Activated naive CD4-positive, alpha-beta T cell (primary cell): Measurements from ENCODE around the gene PRKAB2.
"Not testable (repeated sequence)": the region's sequence is repeated elsewhere in the genome, so short reads cannot be mapped to it uniquely, and the experiment has no call there.

Experiments used
- DNase-seq, 4 experiments: peaks; one replicate each; lab custom pipeline; 2025; lab: John Stamatoyannopoulos, UW

The PRKAB2 gene

GRCh38 chr1:147171399-147172167 is 687 bp downstream of the PRKAB2 start:
- DNase-seq: peak in 1 of 4 experiments; percentile 42

- no peak for DNase-seq
Measured at GRCh38 chr1:147169840-147170674, 2.2 kb downstream of the PRKAB2 start.

DNA sequence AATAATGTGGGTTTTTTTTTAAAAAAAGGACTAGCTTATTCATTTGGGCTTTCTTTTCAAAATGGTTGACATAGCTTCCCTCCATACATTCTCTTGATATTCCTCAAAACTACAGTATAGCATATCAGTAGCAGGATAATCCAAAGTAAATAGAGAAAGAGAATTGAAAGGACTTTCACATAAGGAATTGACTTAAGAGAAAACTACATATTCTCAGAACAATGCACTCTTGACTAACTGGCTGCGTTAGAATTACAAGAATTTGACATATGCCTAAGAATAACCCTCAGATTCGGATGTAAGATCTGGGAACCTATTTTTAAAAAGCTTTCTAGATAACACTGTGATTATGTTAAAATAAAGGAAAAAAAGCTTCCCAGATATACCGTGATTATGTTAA is 3.1 kb downstream of the PRKAB2 start:
- DNase-seq: no peak

GRCh38 chr1:147168626-147169058 is 3.6 kb downstream of the PRKAB2 start:
- no peak for DNase-seq

- no peak for DNase-seq
Measured at GRCh38 chr1:147167365-147167764, 4.9 kb downstream of the PRKAB2 start.

GRCh38 chr1:147163019-147163418 is 9.3 kb downstream of the PRKAB2 start:
- DNase-seq: no peak

DNA sequence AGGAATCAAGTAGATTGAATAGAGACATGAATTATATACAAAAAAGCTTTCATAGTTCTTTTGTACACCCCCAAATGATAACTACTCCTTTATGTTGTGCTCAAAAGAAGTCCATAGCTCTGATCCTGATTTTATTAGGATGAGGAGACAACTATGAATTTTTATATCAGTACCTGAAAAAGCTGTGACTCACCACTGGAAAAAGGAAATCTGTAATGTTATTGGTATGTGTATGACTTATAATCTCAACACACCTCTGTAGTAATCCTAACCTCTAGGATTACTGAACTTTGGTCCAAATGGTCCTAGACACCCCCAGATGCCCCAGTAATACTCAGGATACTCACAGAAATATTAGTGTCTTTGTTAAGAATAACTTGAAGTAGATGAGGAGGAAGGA is 10.2 kb downstream of the PRKAB2 start:
- no peak for DNase-seq

- DNase-seq: not testable (repeated sequence)
Measured at GRCh38 chr1:147157116-147157515, 15.2 kb downstream of the PRKAB2 start.

GRCh38 chr1:147156642-147157041 is 15.6 kb downstream of the PRKAB2 start:
- DNase-seq: no peak

- no peak for DNase-seq
Measured at GRCh38 chr1:147152772-147153171, 19.5 kb downstream of the PRKAB2 start.

DNA sequence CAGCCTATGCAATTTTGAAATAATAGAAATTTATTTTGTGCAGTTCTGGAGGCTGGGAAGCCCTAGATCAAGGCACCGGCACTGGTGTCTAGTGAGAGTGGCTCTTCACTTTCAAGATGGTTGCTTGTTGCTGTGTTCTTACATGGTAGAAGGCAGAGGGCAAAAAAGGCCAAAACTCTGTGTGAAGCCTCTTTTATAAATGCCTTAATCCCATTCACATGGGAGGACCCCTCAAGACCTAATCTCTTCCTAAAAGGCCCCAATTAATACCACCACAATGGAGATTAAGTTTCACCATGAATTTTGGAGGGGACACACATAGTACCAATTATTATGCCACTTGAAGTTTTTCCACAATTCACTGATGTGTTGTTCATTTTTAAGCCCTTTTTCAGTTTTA is 21.0 kb downstream of the PRKAB2 start:
- no peak for DNase-seq

GRCh38 chr1:147142886-147143285 is 29.4 kb downstream of the PRKAB2 start:
- no peak for DNase-seq

DNA sequence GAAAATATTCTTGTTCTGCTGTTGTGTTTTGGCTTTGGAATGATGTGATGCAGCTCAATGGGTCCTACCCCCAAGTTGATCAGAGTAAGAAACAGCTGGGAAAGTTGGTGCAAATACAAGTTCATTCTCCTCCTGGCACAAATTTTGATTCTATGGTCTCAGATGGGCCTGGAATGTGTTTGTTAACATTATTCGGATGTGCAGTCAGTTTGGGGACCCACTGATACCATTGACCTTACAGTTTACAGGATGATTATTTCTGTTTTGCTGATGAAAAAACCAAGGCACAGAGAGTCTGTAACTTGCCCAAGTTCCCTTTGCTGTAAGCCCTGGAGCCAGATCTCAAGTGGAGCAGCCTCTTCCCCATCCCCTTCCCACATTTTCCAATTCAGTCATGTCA is 41.5 kb downstream of the PRKAB2 start:
- DNase-seq: not testable (repeated sequence)

GRCh38 chr1:147129116-147129873 is 43.0 kb downstream of the PRKAB2 start:
- no peak for DNase-seq

DNA sequence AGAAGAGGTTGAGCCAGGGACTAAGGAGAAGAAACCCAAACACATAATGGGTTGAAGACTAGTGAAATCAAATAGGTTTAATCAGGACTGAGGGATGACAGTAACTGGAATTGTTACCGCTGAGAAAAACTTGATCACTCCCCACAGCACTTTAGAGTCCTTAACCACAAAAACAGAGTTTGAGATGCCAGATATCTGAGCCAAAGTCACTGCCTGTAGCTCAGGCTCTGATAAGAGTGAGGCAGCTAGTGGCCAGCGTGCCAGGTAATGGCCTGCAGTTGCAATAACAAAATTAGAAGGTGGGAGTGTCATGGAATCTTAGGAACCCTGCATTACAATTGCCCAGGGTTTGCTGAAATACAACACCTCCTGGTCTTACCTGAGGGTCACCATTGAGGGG is 48.0 kb downstream of the PRKAB2 start:
- DNase-seq: no peak

- no peak for DNase-seq
Measured at GRCh38 chr1:147117109-147117508, 55.2 kb downstream of the PRKAB2 start.

DNA sequence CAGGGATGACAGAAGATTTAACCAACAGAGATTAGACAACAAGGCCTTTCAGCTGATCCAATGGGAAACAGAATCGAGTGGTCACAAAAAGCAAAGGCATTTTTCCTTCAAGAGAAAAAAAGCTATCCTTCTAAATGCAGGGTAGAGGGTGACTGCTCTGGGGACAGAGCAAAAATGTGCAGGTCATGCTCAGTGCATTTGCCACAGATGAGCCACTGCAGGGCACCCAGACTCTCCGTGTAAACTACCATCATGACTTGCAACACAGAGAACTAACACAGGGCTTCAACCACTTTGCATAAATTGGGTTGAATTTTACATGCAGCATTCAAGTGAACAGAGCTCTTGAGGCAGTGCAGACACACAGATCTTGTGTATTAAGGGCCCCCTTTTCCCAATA is 56.8 kb downstream of the PRKAB2 start:
- DNase-seq: no peak

DNA sequence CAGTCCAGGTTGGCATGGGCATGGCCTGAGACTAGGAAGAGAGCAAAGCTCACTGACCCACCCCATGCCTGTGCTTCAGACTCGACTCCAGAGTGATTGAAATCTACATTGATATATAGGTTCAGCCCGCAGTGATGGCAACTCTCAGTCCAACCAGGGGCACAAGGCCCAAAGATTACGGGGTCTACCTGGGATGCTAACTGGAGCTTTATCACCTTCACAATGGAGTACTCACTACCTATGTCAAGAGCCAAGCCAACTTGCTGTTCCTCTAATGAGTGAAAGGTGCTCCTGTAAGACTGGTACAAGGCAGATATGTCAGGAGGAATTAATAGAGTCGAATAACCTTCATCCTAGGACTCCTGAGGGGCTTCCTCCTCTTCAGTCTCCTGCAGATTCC is 57.2 kb downstream of the PRKAB2 start:
- not testable (repeated sequence) for DNase-seq

- not testable (repeated sequence) for DNase-seq
Measured at GRCh38 chr1:147114353-147114752, 57.9 kb downstream of the PRKAB2 start.

DNA sequence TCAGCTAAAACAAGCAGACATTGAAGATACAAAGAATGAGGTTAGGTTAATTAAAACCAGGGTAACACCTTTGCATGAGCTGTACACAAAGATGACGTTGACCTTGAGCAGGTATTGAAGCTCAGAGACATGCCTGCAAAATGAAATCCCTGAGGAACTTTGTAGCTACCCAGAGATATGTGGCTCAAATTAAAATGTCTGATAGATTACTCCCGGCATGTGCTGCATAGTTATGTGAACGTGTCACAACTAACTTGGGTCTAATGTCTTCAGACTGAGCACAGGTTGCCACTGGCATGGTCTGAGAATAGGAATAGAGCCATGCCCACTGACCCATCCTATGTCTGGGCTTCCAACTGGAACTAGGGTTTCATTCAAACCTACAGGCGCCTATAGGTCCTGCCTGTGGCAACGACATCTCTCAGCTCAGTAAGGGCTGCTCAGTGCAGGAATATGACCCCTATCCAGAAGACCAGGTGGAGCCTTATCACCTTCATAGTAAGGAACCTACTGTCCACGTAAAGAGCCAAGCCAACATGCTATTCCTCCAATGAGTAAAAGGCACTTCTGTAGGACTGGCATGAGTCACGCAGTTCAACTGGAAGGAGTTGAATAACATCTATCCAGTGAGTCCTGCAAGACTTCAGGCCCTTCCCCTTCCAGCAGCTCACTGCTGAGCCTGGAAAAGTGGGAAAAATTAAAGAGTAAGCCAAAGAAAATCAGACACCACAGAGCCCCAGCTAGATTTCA is 60.7 kb downstream of the PRKAB2 start:
- DNase-seq: no peak

DNA sequence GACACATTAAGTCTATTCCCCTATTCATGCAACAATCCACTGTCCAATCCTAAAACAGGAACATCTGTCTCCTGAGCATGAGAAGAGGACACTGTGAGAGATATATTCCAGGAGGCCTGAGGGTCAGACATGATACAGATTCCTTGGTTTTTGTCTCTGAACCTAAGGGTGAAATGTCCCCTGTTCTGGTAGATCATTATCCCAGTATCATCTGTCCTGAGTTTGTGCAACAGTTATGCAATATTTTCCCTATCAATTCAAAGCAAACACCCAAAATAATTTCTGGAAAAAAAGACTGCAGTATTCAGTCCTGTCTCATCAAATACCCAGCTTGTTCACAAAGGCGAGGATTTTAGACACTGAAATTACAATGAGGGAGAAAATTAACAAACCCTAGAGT is 61.4 kb downstream of the PRKAB2 start:
- DNase-seq: no peak

- DNase-seq: no peak
Measured at GRCh38 chr1:147110434-147110833, 61.8 kb downstream of the PRKAB2 start.
